ENCODE measurements around the gene RGMA.

- TF ChIP-seq, protein P1, sequence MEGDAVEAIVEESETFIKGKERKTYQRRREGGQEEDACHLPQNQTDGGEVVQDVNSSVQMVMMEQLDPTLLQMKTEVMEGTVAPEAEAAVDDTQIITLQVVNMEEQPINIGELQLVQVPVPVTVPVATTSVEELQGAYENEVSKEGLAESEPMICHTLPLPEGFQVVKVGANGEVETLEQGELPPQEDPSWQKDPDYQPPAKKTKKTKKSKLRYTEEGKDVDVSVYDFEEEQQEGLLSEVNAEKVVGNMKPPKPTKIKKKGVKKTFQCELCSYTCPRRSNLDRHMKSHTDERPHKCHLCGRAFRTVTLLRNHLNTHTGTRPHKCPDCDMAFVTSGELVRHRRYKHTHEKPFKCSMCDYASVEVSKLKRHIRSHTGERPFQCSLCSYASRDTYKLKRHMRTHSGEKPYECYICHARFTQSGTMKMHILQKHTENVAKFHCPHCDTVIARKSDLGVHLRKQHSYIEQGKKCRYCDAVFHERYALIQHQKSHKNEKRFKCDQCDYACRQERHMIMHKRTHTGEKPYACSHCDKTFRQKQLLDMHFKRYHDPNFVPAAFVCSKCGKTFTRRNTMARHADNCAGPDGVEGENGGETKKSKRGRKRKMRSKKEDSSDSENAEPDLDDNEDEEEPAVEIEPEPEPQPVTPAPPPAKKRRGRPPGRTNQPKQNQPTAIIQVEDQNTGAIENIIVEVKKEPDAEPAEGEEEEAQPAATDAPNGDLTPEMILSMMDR (conservative IDR thresholded peaks at IDR 0.05 in 1 of 2, IDR thresholded peaks at IDR 0.05 in 1 of 2; ENCODE audit: low read depth in 1 of 2, low read length in 2 of 2), result no peak
- TF ChIP-seq EZH2 (IDR thresholded peaks at IDR 0.05; ENCODE audit: low read length, missing control alignments), result no peak
These were observed 18.9 kb downstream of the RGMA start for GRCh38 chr15:93070132-93070531.
